Measurements from ENCODE around the gene GADD45B.
A peak's percentile ranks its signal among the peaks of the same experiment; 100 is the strongest.
"Not testable (repeated sequence)": the region's sequence is repeated elsewhere in the genome, so short reads cannot be mapped to it uniquely, and the experiment has no call there.

Gene GADD45B

DNA sequence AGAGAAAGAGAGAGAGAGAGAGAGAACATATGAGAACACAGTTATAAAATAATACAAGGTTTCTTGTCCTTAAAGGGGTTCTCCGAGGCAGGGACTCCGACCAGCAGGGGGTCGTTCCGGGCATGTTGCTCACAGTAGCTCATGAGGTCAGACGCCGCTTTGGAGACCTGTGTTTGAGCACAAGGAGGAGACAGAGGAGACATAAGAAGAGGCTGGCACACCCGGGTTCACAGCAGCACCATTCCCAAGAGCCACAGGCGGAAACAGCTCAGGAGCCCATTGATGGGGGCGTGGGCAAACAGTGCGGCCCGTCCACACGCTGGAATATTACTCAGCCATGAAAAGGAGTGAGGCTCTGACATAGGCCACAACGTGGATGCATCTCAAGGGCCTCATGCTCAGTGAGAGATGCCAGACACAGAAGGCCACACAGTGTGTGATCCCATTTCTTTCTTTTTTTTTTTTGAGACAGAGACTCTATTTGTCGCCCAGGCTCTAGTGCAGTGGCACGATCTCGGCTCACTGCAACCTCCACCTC is 39.1 kb downstream of the GADD45B start:
- DNase-seq (ENCODE audit: low spot score): no peak

DNA sequence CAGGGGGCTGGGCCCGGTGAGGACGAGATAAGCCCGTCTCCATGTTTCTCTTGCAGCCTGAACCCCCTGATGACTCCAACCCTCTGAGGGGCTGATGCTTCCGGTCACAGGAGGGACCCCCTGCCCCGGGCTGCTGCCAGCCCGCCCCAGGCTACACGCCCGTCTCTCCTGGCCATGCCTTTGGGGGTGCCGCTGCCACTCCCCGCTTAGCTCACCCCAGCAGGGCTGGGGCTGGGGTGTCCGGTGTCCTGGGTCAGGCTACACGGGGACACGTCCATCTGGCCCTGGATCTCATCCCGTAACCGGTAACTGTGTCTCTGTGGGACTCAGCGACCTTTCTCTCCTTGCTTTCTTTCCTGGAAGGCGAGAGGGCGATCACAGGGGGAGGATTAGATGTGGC is 40.8 kb downstream of the GADD45B start:
- DNase-seq (ENCODE audit: low spot score): no peak

DNA sequence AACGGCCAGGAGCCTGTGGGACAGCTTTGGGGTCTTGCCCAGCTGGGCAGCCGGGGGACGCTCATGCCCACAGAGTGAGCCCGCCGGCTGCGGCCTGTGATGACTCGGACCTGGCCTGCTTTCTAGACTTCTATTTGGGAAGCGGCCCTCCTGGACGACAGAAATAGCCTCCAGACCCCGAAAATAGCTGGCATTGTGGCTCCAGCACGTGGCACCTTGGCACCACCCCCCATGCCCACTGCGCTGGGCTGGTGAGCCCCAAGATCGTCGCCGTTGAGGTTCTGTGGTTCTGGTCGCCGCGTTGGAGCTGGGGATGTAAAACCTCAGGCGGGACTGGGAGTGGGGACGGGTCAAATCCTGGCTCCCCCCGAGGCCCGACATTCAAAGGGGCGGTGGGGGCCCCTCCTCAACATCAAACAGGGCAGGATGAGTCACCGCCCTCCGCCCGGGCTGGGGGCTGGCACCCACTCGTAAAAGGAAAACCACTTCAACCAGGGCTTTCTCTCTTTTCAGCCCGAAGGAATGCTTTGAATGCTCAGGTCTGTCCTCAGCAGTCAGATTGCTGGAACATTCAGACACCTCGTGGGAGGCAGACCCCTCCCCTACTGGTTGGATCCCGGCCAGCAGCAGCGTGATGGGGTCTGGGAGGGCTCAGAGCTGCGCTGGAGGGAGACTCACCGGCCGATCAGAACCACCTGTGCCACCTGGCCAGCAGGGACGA is 42.1 kb downstream of the GADD45B start:
- no peak for DNase-seq (ENCODE audit: low spot score)

DNA sequence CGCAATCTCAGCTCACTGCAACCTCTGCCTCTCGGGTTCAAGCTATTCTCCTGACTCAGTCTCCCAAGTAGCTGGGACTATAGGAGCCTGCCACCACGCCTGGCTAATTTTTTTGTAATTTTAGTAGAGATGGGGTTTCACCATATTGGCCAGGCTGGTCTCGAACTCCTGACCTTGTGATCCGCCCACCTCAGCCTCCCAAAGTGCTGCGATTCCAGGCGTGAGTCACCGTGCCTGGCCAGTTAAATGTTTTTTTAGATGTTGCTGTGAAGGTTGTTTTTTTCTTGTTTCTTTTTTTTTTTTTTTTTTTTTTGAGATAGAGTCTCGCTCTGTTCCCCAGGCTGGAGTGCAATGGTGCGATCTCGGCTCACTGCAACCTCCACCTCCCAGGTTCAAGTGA is 42.9 kb downstream of the GADD45B start:
- not testable (repeated sequence) for DNase-seq (ENCODE audit: low spot score)

- DNase-seq (ENCODE audit: low spot score): no peak
These were observed 43.6 kb downstream of the GADD45B start for GRCh38 chr19:2519482-2519881.

GRCh38 chr19:2523630-2524311 is 47.8 kb downstream of the GADD45B start:
- DNase-seq (ENCODE audit: low spot score): no peak

DNA sequence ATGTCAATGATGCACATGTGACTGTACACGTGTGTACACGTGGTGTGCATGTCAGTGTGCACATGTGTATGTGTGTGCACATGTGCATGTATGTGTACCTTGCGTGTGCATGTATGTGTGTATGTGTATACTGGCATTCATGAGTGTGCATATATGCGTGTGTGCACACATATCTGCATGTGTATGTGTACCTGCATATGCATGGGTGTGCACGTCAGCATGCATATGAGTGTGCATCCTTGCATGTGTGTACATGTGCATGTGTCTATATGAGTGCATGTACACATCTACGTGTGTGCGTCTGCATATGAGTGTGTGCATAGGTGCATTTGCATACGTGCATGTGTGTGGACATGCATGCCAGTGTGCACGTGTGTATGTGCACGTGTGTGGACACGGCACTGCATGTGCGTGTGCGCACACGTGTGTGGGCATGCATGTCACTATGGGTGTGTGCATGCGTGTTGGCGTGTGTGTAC is 48.5 kb downstream of the GADD45B start:
- no peak for DNase-seq (ENCODE audit: low spot score)

DNA sequence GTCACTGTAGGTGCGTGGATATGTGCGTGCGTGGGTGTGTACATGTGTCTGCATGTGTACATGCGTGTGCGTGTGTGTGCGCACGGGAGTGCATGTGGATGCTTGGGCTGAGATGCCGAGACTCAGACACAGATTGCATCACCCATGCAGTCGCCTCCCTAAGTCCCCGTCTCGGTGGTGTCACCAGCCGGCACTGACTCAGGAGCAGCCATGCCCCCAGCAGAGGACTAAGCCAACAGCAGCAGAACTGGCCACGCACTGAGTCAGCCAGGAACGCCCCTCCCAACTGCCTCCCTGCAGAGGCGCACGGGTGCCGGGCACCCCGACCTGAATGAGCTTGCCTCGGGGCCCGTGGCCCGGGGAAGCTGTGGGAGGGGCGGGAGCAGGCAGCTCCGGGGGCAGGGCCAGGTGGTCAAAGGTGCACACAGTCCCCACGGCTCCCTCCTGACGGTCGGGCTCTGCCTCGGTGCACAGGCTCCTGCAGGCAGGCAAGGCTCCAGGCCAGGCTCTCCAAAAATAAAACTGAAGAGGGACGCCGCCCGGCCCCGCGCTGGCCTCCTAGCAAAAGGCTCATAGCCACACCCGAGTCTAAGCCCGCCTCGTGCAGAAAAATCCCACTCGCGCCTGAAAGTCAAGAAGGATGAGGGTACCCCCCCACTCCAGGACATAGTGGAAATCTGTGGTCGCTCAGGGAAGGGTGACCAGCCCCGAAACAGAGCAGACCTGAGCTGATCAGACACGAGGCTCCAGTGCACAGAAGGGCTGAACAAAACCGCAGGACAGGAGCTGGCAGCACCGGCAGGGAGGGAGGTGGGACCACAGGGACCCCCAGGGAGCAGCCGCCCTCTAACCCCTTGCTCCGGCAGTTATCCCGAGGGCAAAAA is 49.2 kb downstream of the GADD45B start:
- peak; percentile 63 for DNase-seq (ENCODE audit: low spot score)

DNA sequence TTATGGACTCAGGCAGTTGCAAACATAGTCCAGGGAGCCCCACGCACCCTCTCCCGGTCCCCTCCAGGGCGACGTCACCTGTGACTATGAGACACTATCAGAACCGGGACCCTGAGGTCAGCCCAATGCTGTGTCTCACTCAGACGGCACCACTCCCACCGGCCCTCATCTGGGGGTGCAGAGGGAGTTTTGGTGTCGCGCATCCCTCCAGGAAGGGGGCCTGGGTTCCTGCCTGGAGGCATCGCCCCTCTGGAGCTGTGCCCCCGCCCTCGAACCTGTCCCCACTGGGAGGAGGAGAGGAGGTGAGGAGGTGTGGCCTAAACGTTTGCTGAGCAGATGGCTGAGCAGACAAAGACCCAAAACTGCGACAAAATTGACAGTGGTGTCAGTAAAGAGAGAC is 51.2 kb downstream of the GADD45B start:
- DNase-seq (ENCODE audit: low spot score): no peak

GRCh38 chr19:2527686-2528085 is 51.8 kb downstream of the GADD45B start:
- no peak for DNase-seq (ENCODE audit: low spot score)

Measured in HuH-7 (cell line).